ENCODE results near the gene SLC6A17.

- TF ChIP-seq FOXP4 (CRISPR knock-in tag; IDR thresholded peaks at IDR 0.05; ENCODE audit: borderline replicate concordance) (no peak), ILK (tag; IDR thresholded peaks at IDR 0.05; ENCODE audit: borderline replicate concordance, low read depth) (no peak), EZH2 (IDR thresholded peaks at IDR 0.05; ENCODE audit: borderline replicate concordance, low read depth, low read length) (no peak), JUN (IDR thresholded peaks at IDR 0.05; ENCODE audit: borderline replicate concordance, low read depth, low read length) (no peak), JUN (CRISPR knock-in tag; IDR thresholded peaks at IDR 0.05; ENCODE audit: borderline replicate concordance) (no peak), CTCF (IDR thresholded peaks at IDR 0.05 in 2 of 3, conservative IDR thresholded peaks at IDR 0.05 in 1 of 3; ENCODE audit: insufficient read depth in 2 of 3, low read depth in 1 of 3, low read length in 3 of 3) (no peak), RNF2 (IDR thresholded peaks at IDR 0.05) (no peak), ZFP91 (CRISPR knock-in tag; IDR thresholded peaks at IDR 0.05) (no peak), HMGXB4 (CRISPR knock-in tag; IDR thresholded peaks at IDR 0.05) (no peak)
Observed at GRCh38 chr1:110150330-110151174, at the start of gene SLC6A17.

All from K562 (cell line).